Activated T-helper 9 cell treated with anti-CD3 and anti-CD28 coated beads, Interleukin-2, amount 50 U/mL, for 16 hours (primary cell): Measurements from ENCODE around the gene C16orf46.
A peak's percentile ranks its signal among the peaks of the same experiment; 100 is the strongest.
"Not testable (repeated sequence)": the region's sequence is repeated elsewhere in the genome, so short reads cannot be mapped to it uniquely, and the experiment has no call there.

ENCODE experiments used
- DNase-seq: peaks from one replicate; pipeline ENCODE4 v3.0.0-alpha.2; 2020; ENCODE audit warnings: low read depth

C16orf46 gene, protein sequence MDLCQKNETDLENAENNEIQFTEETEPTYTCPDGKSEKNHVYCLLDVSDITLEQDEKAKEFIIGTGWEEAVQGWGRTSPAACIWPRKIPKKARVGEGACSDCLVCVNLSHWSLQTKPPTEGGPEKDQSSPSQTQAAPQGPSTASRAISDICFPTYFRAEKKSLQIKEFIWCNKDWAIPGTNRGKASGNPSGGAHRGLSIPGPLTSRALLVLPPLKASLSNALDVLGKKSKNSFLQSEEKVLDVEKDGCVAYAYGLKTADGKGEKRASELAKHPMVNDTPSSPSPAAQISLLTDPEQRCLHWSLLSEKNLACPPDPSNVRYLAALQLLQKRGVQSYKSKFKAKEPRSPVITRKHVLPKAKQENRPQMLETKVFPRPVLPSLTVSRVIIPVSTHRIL

DNA sequence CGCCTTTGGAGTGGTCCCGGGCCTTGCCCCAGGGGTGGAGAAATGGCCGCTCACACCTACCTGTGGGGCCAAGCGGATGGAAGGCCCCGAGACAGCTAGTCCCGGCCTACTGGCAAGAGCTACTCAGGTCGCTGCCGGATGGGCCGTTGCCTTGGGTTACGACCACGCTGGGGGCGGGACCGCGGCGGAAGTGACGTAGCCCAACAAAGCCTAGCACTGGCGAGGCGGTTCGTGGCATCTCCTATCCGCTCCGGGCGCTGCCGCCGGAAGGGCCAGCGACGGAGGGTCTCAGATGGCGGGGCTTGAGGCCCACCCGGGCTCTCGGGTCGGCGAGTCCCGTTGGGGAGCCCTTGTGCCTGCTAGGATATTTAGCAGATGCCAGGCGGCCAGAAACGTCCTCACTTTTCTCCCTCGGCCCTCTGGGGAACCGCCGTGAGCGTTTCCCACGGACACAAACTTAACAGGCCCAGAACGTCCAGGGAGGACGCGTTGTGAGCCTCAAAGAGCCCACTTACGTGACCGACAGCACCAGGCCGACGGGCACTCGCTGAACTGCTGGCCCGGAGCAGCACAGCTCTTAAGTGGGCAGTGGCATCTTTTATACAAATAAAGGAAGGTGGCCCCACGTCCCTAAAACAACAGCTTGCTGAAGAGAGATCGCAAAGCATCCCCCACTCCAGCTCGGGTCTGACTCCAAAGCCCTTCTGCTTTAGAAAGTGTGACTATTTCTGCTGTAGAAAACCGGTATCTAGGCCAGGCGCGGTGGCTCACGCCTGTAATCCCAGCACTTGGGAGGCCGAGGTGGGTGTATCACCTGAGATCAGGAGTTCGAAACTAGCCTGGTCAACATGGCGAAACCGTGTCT lies at the start of gene C16orf46:
Gene C16orf46 (minus strand): TSS at position 163 of the 865 bp plus-strand sequence. CDS start 13,283 bp downstream, outside the sequence.
- DNase-seq, result peak; percentile 95

DNA sequence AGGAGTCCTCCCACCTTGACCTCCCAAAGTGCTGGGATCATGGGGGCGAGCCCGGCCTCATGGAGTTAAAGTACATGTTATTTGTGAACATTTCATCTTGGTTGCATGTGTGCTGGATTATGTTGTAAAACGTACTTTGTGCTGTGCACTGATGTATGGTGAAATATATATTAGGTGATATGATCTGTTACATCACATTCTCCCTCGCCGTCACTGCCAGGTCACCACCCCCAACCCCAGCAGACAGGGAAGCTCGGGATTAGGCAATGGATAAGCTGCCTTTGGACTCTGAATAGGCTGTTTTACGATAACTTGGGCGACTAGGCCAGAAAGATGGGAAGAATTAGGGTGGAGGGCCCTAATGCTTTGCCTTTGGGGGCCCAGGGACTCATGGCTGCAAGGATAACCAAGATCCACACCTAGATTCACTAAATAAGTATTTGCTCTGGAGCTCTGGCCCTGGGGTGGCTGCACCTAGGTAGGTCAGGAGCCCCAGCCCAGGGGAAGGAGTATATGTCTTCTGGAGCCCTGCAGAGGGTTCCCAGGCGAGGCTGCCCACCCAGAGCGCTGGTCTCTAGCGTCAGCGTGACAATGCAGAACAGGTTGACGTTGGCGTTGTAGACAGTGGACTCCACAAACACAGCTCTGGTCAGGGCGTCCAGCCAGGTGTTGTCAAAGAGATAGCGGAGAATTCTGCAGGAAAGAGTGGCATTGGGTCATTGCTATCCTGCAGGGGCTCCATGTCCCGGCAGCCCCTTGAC lies 46.2 kb upstream of the C16orf46 start:
- no peak for DNase-seq

DNA sequence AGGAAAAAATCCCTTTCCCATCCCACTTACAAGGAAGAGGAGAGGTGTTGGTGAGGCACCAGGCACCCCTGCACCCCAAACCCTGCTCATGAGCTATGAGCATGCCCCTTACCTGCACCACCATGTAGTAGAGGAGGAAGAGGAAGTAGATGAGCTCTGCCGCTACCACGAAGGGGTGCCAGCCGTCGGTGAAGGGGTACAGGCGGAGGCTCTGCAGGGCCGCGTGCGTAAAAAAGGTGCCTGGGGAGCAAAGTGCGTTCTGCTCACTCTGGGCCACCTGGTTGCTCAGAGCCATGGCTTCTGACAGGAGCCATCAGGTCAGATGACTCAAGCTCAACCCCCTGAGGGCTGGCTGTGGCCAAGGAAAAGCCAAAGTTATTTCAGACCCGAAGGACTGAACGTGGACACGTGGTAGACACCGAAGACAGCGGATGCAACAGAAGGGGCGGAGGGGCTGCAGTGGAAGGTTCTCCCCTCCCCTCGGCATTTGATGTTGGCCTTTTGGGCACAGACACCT lies 44.5 kb upstream of the C16orf46 start:
- DNase-seq, result no peak

DNA sequence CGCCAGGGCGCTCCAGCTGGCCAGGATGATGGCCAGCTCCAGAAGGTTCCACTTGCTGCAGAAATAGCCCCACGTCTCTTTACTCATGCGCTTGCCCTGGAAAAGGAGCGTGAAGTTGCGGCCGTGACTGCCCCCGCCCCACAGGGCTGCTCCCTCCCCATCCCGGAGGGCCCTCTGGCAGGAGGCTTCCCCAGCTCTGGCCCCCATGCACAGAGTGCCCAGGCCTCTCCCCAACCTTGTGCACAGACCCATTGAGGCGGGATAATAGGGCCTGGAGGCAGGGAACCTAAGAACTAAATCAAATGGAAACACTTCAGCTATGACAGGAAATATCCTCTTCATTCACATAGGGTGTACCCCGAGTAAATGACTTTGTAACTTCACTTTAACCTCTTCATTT lies 40.4 kb upstream of the C16orf46 start:
- DNase-seq, result no peak

DNA sequence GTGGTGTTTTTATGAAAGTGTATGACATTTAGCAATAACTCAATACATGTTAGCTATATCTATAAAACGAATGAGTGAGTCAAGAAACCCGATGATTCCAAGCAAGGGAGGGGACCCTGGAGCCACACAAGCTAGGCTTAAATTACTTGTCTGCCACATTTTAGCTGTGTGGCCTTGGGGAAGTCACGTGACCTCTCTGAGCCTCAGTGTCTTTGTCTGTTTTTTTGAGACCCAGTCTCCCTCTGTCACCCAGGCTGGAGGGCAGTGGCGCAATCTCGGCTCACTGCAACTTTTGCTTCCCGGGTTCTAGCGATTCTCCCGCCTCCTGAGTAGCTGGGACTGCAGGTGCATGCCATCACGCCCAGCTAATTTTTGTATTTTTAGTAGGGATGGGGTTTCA lies 39.2 kb upstream of the C16orf46 start:
- no peak for DNase-seq

DNA sequence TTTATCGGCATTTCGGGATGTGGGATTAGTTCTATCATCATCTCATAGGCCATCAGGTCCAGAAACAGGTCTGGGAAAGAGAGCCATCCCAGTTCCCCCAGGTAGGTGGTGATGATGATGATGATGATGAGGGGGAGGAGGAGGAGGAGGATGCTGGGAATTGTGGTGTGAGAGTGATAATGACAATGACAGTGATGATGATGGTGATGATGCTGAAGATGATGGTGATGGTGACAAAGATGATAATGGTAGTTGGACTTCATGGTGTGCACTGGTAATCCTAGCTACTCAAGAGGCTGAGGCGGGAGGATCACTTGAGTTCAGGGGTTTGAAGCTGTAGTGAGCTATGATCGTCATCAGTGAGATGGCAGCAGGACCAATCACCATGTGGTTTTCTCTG lies 35.4 kb upstream of the C16orf46 start:
- no peak for DNase-seq

- not testable (repeated sequence) for DNase-seq
Observed at GRCh38 chr16:81109274-81109673, 32.2 kb upstream of the C16orf46 start.

DNA sequence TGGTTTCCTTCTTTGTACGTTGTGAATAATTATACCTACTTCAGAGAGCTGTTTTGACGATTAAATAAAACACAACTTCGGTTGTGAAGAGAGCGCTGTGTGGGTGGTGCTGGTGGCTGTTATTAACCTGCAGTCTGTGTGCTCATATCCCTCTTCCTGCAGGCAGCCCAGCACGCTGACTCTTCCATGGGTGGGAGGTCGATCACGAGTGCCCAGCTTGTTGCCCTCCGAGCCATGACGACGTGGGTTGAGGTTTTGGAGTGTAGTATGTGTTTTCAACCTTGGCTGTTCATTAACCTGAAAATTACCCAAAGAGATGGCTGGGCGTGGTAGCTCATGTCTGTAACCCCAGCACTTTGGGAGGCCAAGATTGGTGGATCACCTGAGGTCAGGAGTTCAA lies 30.5 kb upstream of the C16orf46 start:
- no peak for DNase-seq

GRCh38 chr16:81106826-81107503 lies 29.9 kb upstream of the C16orf46 start:
- DNase-seq, result no peak

GRCh38 chr16:81105946-81106345 lies 28.9 kb upstream of the C16orf46 start:
- DNase-seq, result no peak

DNA sequence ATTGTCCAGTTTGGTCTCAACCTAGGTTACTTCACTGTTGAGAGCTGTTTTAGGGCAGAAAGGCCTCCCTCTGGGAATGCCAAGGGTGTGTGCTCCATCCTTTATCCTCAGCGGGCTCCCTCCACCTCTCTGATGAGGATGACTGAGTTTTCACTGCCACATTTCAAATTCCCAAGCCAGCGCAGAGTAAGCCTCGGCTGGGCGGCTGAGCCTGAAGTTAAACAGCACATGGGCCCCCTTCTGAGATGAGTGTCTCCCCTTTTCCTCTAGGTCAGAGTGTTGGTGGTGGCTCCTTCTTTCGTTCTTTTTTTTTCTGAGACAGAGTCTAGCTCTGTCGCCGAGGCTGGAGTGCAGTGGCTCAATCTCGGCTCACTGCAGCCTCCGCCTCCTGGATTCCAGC lies 24.7 kb upstream of the C16orf46 start:
- DNase-seq, result no peak

GRCh38 chr16:81099958-81100357 lies 22.9 kb upstream of the C16orf46 start:
- DNase-seq, result no peak

DNA sequence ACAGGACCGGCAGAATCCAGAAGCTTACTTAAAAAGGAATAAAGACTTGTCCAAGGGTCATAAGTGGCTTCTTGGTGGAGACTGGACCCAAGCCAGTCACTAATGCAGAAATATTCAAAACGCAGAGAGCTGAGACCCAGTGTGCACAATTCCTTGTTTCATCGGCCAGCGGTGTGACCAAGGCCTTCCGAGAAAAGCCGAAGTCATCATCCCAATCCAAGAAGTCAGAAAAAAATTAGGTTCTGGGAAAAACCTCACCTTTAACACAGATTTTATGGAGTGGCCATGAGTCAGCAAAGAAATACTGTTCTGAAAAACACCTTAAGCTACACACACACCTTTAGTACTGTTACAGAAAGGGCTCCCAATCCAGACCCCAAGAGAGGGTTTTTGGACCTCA lies 20.2 kb upstream of the C16orf46 start:
- no peak for DNase-seq

- DNase-seq, result no peak
Observed at GRCh38 chr16:81096715-81097208, 19.7 kb upstream of the C16orf46 start.

DNA sequence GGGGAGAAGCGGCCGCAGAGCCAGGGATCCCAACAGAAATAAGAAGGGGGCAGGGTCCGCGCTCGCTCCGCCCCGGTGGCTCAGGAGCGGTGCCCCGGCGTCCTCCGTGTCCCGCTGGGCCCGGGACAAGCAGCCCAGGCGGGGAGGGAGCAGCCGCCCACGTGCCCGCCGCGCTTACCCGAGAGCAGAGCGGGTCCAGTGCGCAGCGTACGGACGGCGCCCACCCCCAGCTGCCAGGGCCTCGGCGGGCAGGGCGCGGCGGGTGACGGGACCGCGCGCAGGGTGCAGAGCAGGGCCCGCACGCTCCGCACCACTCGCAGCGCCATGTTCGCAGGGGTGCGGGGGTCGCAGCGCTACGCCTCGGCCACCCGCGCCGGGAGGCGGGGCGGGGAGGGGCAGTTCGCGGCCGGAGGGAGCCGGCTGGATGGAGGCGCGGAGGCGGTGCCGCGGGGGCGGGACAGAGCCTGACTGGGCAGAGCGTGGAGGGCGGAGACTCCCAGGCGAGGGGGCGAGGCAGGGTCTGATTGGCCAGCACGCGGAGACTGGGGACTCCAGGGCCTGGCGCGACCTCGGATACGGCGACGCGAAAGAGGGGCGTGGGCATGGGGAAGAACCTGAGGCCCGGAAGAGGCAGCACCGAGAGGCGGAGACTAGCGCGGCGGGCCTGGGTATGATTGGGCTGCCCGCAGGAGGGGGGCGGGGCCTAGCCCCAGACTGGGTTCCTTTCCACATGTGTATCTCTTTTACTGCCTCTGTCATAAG lies 19.1 kb upstream of the C16orf46 start, which contains the start of gene GCSH:
Gene GCSH (minus strand): TSS at position 443 of the 762 bp plus-strand sequence. CDS start 117 bp downstream, at position 326.
- DNase-seq, result peak; percentile 99

- DNase-seq, result no peak
Observed at GRCh38 chr16:81095653-81095952, 18.6 kb upstream of the C16orf46 start.

DNA sequence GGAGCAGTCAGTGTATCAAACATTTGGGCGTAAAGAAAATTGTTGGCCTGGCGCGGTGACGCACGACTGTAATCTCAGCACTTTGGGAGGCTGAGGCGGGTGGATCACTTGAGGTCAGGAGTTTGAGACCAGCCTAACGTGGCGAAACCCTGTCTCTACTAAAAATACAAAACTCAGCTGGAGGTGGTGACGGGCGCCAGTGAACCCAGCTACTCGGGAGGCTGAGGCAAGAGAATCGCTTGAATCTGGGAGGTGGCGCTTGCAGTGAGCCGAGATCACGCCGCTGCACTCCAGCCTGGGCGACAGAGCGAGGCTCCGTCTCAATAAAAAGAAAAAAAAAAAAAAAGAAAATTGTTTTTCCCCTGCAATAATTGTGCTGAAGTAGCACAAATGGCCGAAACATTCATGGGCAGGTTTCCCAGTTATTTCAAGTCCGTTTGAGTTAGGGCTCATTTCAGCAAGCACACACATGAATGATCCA lies 17.8 kb upstream of the C16orf46 start:
- no peak for DNase-seq

GRCh38 chr16:81088836-81089235 lies 11.8 kb upstream of the C16orf46 start:
- DNase-seq, result no peak

GRCh38 chr16:81081014-81081413 lies 4.0 kb upstream of the C16orf46 start:
- no peak for DNase-seq

- no peak for DNase-seq
Observed at GRCh38 chr16:81080233-81080632, 3.2 kb upstream of the C16orf46 start.
